HCT116 (cell line): ENCODE results near the gene LINC00632. TPM values are rescaled to one million over a fixed set of nuclear protein-coding genes. Genes with fewer than 3 reads are reported as not detected.

Experiments
- ATAC-seq: fragments of 200-7000 bp; cut with Tn5 transposase; 2 replicates; pipeline ENCODE4 v1.9.1; 2020; ENCODE audit warnings: mild to moderate bottlenecking, moderate library complexity
- BruUV-seq: library from RNA; stranded (reverse); fragments of 400-500 nt; replicated peaks from 2 replicates; lab custom pipeline; 2021; lab: Mats Ljungman, UMichigan
- CTCF ChIA-PET: fragments of 300-600 bp; sonication (Branson Sonifier 250); formaldehyde crosslinking; loops from one replicate; lab custom pipeline; 2021; ENCODE audit warnings: antibody characterized with exemption; lab: Charles Lee
- POLR2A ChIA-PET: fragments of 300-600, 350-600 bp; sonication (Branson Sonifier 250); formaldehyde crosslinking; loops from one replicate; lab custom pipeline; 2021; ENCODE audit warnings: antibody characterized with exemption; lab: Charles Lee
- RAD21 ChIA-PET, 2 experiments: fragments of 300-600 bp; sonication (Branson Sonifier 250); formaldehyde crosslinking; loops; one replicate each; lab custom pipeline; 2023; ENCODE audit warnings: low total read pairs in 2 of 2; ENCODE audit not compliant: uncharacterized antibody in 2 of 2, unreplicated experiment in 2 of 2, low non-redundant PET in 1 of 2; lab: Charles Lee
- DNase-seq: peaks from one replicate; pipeline ENCODE4 v3.0.0-alpha.2; 2010; ENCODE audit warnings: low read depth, low spot score
- H2AFZ ChIP-seq: fragments of 200-600 bp; shearing (Covaris generic), sonication (generic); 2 replicates; pipeline ENCODE4 v1.6.1; 2017; ENCODE audit warnings: low read depth, mixed run types, mixed read lengths, antibody characterized with exemption, low read length; ENCODE audit not compliant: poor library complexity, severe bottlenecking
- H3K27ac ChIP-seq: 2 replicates; pipeline ENCODE4 v1.5.1; 2012; ENCODE audit warnings: low read depth, low read length
- H3K27me3 ChIP-seq: fragments of 200-600 bp; sonication (generic); 2 replicates; pipeline ENCODE4 v1.6.1; 2016; ENCODE audit warnings: mixed run types, low read length, mixed read lengths; ENCODE audit not compliant: insufficient read depth
- H3K36me3 ChIP-seq, 2 experiments: fragments of 200-500 bp in 1 of 2; fragments of 200-600 bp in 1 of 2; sonication (Bioruptor generic) in 1 of 2; sonication (generic) in 1 of 2; 2 replicates each; pipeline versions ENCODE4 v1.5.1 to v1.6.1; 2014 to 2016; ENCODE audit warnings: low read length in 2 of 2, inconsistent platforms in 1 of 2, mixed read lengths in 1 of 2, mixed run types in 1 of 2; ENCODE audit not compliant: insufficient read depth in 2 of 2, control insufficient read depth in 1 of 2
- H3K4me1 ChIP-seq, 2 experiments: fragments of 200-600 bp in 1 of 2; sonication (generic) in 1 of 2; 2 replicates each; pipeline versions ENCODE4 v1.5.1 to v1.6.1; 2012 to 2017; ENCODE audit warnings: low read length in 2 of 2, inconsistent platforms in 1 of 2, mild to moderate bottlenecking in 1 of 2, mixed read lengths in 1 of 2, mixed run types in 1 of 2, moderate library complexity in 1 of 2; ENCODE audit not compliant: insufficient read depth in 2 of 2, control insufficient read depth in 1 of 2
- H3K4me2 ChIP-seq: fragments of 200-600 bp; sonication (generic); 2 replicates; pipeline ENCODE4 v1.6.1; 2017; ENCODE audit warnings: mixed run types, low read length, mixed read lengths
- H3K4me3 ChIP-seq, 2 experiments: fragments of 200-600 bp in 1 of 2; sonication (generic) in 1 of 2; replicated peaks in 1 of 2; 2 replicates each; pipeline ENCODE4 v1.5.1; 2011 to 2016; ENCODE audit warnings: low read length in 2 of 2, control low read depth in 1 of 2, low read depth in 1 of 2, mild to moderate bottlenecking in 1 of 2, mixed read lengths in 1 of 2, mixed run types in 1 of 2
- H3K79me2 ChIP-seq: fragments of 200-600 bp; sonication (generic); 2 replicates; pipeline ENCODE4 v1.6.1; 2017; ENCODE audit warnings: mild to moderate bottlenecking, mixed run types, low read length, moderate library complexity, mixed read lengths; ENCODE audit not compliant: insufficient read depth
- H3K9ac ChIP-seq: fragments of 200-600 bp; sonication (generic); 2 replicates; pipeline ENCODE4 v1.6.1; 2016; ENCODE audit warnings: low read length, mixed read lengths
- H3K9me2 ChIP-seq: fragments of 200-600 bp; sonication (generic), shearing (Covaris generic); 2 replicates; pipeline ENCODE4 v1.6.1; 2017; ENCODE audit warnings: mixed run types, mild to moderate bottlenecking, moderate library complexity; ENCODE audit not compliant: insufficient read depth
- H3K9me3 ChIP-seq, 2 experiments: fragments of 200-500 bp in 1 of 2; fragments of 200-600 bp in 1 of 2; sonication (Bioruptor generic) in 1 of 2; sonication (generic) in 1 of 2; 2 replicates each; pipeline ENCODE4 v1.6.1; 2014 to 2017; ENCODE audit warnings: low read length in 2 of 2, mixed read lengths in 2 of 2, inconsistent platforms in 1 of 2, low read depth in 1 of 2, mild to moderate bottlenecking in 1 of 2, mixed run types in 1 of 2, moderate library complexity in 1 of 2; ENCODE audit not compliant: control insufficient read depth in 1 of 2, insufficient read depth in 1 of 2
- H4K20me1 ChIP-seq: fragments of 200-600 bp; sonication (generic), shearing (Covaris generic); 2 replicates; pipeline ENCODE4 v1.6.1; 2017; ENCODE audit warnings: mixed run types, mild to moderate bottlenecking, moderate library complexity; ENCODE audit not compliant: insufficient read depth
- CBX3 ChIP-seq: IDR thresholded peaks from 2 replicates; pipeline ENCODE4 v1.6.1; 2012; ENCODE audit warnings: low read depth
- CEBPB ChIP-seq: IDR thresholded peaks from 2 replicates; pipeline ENCODE4 v1.6.1; 2012; ENCODE audit warnings: low read depth
- EGR1 ChIP-seq: IDR thresholded peaks from 2 replicates; pipeline ENCODE4 v1.6.1; 2012; ENCODE audit warnings: low read depth
- ELF1 ChIP-seq: IDR thresholded peaks from 2 replicates; pipeline ENCODE4 v1.6.1; 2012; ENCODE audit warnings: low read depth, borderline replicate concordance
- FOSL1 ChIP-seq: IDR thresholded peaks from 2 replicates; pipeline ENCODE4 v1.6.1; 2012; ENCODE audit warnings: low read depth
- JUND ChIP-seq: IDR thresholded peaks from 2 replicates; pipeline ENCODE4 v1.6.1; 2012
- POLR2A ChIP-seq: IDR thresholded peaks from 2 replicates; pipeline ENCODE4 v1.7.0; 2011; ENCODE audit warnings: borderline replicate concordance; ENCODE audit not compliant: insufficient read depth, insufficient read length; ENCODE audit errors: extremely low read depth
- POLR2AphosphoS5 ChIP-seq: IDR thresholded peaks from 2 replicates; pipeline ENCODE4 v1.6.1; 2011; ENCODE audit warnings: mild to moderate bottlenecking, low read depth, low read length, moderate library complexity
- SRF ChIP-seq: IDR thresholded peaks from 2 replicates; pipeline ENCODE4 v1.6.1; 2012; ENCODE audit warnings: low read depth
- YY1 ChIP-seq: IDR thresholded peaks from 2 replicates; pipeline ENCODE4 v1.6.1; 2011; ENCODE audit warnings: low read length, low read depth, moderate library complexity, mild to moderate bottlenecking; ENCODE audit not compliant: insufficient replicate concordance; ENCODE audit errors: extremely low read depth
- ZFX ChIP-seq: fragments of 450-650 bp; IDR thresholded peaks from 2 replicates; pipeline ENCODE4 v1.6.1; 2017
- ZNF274 ChIP-seq: fragments of 200-500 bp; sonication (Bioruptor generic); IDR thresholded peaks from 2 replicates; pipeline ENCODE4 v1.6.1; 2014; ENCODE audit warnings: mild to moderate bottlenecking, low read depth, low read length, inconsistent platforms
- intact Hi-C: fragments of 100-400 bp; cut with micrococcal nuclease; formaldehyde crosslinking; loops from 2 replicates; pipeline ENCODE4 v1.10.0; 2022
- total RNA-seq: library from RNA; stranded (reverse); gene quantifications from one replicate; pipeline ENCODE4 v1.2.1, GENCODE V29; 2021; ENCODE audit not compliant: unreplicated experiment
- TF ChIP-seq, protein P1 (sequence below): IDR thresholded peaks from 2 replicates; pipeline ENCODE4 v1.6.1; 2012; ENCODE audit warnings: low read depth
- TF ChIP-seq, protein P2 (sequence below): IDR thresholded peaks from 2 replicates; pipeline ENCODE4 v1.6.1; 2012
- TF ChIP-seq, protein P3 (sequence below), 3 experiments: fragments of 200-600 bp in 1 of 3; sonication (generic) in 1 of 3; IDR thresholded peaks in 2 of 3; conservative IDR thresholded peaks in 1 of 3; 2 replicates each; pipeline ENCODE4 v1.5.1; 2012 to 2017; ENCODE audit warnings: low read depth in 2 of 3, low read length in 2 of 3, antibody characterized with exemption in 1 of 3, borderline replicate concordance in 1 of 3, control low read depth in 1 of 3, mild to moderate bottlenecking in 1 of 3, mixed read lengths in 1 of 3, mixed run types in 1 of 3, moderate library complexity in 1 of 3; ENCODE audit not compliant: insufficient read depth in 1 of 3

LINC00632 gene
- total RNA-seq, 1 experiment from 2014 or later, result 0.15 TPM

DNA sequence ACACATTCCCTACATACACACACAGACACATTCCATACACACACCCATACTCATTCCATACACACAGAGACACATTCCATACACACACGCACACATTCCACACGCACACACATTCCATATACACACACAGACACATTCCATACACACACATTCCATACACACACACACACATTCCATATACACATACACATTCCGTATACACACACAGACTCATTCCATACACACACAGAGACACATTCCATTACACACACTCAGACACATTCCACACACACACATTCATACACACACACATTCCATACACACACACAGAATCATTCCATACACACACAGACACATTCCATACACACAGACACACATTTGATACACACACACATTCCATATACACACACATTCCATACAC is 15.2 kb downstream of the LINC00632 start (continued):
- no peak for TF ChIP-seq ZNF274
- TF ChIP-seq JUND, result no peak
- no peak for TF ChIP-seq YY1
- TF ChIP-seq ELF1, result no peak
- no peak for TF ChIP-seq POLR2A
- no peak for TF ChIP-seq EGR1
- TF ChIP-seq, all 23 proteins: peak for 0

DNA sequence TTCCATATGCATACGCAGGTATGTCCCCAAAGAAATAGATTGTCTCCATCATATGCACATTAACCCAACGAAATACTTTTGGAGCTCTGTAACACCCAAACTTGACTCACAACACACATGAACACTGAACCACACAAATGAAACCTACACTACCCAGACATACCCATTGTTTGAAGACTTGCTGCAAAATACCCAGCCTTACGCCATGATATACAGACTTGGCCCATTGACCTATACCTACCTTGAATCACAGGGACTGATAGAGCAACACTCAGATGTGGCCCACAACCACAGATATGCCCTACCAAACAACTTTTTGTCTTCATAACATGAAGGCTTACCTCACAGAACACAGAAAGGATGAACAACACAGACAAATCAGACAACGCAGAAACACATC is 15.9 kb downstream of the LINC00632 start:
- RAD21 ChIA-PET, result no interaction called here
- H2AFZ ChIP-seq, result no peak overlapping the region
- H3K9ac ChIP-seq, result no peak overlapping the region
- no peaks in the 10 kb centered on the region for H3K4me1 ChIP-seq
- no peak overlapping the region for H3K4me3 ChIP-seq
- CTCF ChIA-PET, result no interaction called here
- no peak overlapping the region for H3K4me2 ChIP-seq
- DNase-seq, result no peak
- H4K20me1 ChIP-seq, result no peaks in the 10 kb centered on the region
- H3K9me3 ChIP-seq, result no peaks in the 10 kb centered on the region
- H3K79me2 ChIP-seq, result no peaks in the 10 kb centered on the region
- BruUV-seq, result no TSS peak
- POLR2A ChIA-PET, result no interaction called here
- H3K27ac ChIP-seq, result no peak overlapping the region
- no peaks in the 10 kb centered on the region for H3K9me2 ChIP-seq
- ATAC-seq, result no peak
- H3K36me3 ChIP-seq, result no peaks in the 10 kb centered on the region
- TF ChIP-seq SRF, result no peak
- TF ChIP-seq YY1, result no peak
- no peak for TF ChIP-seq FOSL1
- no peak for TF ChIP-seq ZNF274
- no peak for TF ChIP-seq CEBPB
- H3K27me3 ChIP-seq, result no peaks in the 10 kb centered on the region
- intact Hi-C loops, result no loop called here

DNA sequence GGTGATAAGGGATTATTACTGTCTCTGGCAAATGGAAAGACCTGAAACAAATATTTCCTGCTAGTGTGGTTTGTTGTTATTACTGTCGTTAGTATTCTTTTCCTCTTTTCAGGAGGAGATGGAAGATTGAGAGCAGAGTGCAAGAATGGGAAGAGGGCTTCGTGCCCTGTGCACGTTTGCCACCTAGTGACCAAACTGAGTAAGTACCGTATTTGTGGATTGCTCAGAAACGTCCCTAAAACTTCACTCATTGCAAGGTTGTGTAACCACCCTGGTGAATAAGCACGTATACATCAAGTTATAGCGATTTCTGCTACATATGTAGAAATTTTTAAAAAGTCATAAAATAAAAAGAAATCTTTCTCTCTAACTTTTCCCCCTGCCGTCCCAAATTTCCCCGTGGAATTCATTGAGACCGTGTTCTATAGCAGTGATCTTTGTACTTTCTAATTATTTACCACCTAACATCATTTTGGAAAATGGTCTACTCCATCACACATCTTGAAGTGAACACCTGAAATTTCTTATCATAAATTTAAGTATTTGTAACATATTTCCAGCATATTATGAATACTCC is 24.3 kb downstream of the LINC00632 start:
- H3K9me2 ChIP-seq, result no peaks in the 10 kb centered on the region
- ChIA-PET POLR2A (no interaction called here), CTCF (no interaction called here), RAD21 (no interaction called here)
- no peaks in the 10 kb centered on the region for H3K9me3 ChIP-seq
- H3K36me3 ChIP-seq, result no peaks in the 10 kb centered on the region
- no peak overlapping the region for H3K9ac ChIP-seq
- no peaks in the 10 kb centered on the region for H3K4me1 ChIP-seq
- no peaks in the 10 kb centered on the region for H3K79me2 ChIP-seq
- no peak overlapping the region for H3K27ac ChIP-seq
- no peak overlapping the region for H3K4me2 ChIP-seq
- no peak for DNase-seq
- H3K27me3 ChIP-seq, result no peaks in the 10 kb centered on the region
- no peak overlapping the region for H2AFZ ChIP-seq
- BruUV-seq, result no TSS peak
- peak; percentile 67 for ATAC-seq
- intact Hi-C loops, result loop anchor here (1.0 to 2.0 kb wide), 2 partner anchors 683 to 699 kb away; no protein-coding TSS in a partner anchor
- no peaks in the 10 kb centered on the region for H4K20me1 ChIP-seq
- H3K4me3 ChIP-seq, result no peak overlapping the region
- TF ChIP-seq POLR2AphosphoS5 (no peak), ZFX (no peak), CBX3 (no peak)
- TF ChIP-seq, protein P1, sequence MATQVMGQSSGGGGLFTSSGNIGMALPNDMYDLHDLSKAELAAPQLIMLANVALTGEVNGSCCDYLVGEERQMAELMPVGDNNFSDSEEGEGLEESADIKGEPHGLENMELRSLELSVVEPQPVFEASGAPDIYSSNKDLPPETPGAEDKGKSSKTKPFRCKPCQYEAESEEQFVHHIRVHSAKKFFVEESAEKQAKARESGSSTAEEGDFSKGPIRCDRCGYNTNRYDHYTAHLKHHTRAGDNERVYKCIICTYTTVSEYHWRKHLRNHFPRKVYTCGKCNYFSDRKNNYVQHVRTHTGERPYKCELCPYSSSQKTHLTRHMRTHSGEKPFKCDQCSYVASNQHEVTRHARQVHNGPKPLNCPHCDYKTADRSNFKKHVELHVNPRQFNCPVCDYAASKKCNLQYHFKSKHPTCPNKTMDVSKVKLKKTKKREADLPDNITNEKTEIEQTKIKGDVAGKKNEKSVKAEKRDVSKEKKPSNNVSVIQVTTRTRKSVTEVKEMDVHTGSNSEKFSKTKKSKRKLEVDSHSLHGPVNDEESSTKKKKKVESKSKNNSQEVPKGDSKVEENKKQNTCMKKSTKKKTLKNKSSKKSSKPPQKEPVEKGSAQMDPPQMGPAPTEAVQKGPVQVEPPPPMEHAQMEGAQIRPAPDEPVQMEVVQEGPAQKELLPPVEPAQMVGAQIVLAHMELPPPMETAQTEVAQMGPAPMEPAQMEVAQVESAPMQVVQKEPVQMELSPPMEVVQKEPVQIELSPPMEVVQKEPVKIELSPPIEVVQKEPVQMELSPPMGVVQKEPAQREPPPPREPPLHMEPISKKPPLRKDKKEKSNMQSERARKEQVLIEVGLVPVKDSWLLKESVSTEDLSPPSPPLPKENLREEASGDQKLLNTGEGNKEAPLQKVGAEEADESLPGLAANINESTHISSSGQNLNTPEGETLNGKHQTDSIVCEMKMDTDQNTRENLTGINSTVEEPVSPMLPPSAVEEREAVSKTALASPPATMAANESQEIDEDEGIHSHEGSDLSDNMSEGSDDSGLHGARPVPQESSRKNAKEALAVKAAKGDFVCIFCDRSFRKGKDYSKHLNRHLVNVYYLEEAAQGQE, result no peak
- TF ChIP-seq, protein P2, sequence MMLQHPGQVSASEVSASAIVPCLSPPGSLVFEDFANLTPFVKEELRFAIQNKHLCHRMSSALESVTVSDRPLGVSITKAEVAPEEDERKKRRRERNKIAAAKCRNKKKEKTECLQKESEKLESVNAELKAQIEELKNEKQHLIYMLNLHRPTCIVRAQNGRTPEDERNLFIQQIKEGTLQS, result no peak
- TF ChIP-seq, protein P3, sequence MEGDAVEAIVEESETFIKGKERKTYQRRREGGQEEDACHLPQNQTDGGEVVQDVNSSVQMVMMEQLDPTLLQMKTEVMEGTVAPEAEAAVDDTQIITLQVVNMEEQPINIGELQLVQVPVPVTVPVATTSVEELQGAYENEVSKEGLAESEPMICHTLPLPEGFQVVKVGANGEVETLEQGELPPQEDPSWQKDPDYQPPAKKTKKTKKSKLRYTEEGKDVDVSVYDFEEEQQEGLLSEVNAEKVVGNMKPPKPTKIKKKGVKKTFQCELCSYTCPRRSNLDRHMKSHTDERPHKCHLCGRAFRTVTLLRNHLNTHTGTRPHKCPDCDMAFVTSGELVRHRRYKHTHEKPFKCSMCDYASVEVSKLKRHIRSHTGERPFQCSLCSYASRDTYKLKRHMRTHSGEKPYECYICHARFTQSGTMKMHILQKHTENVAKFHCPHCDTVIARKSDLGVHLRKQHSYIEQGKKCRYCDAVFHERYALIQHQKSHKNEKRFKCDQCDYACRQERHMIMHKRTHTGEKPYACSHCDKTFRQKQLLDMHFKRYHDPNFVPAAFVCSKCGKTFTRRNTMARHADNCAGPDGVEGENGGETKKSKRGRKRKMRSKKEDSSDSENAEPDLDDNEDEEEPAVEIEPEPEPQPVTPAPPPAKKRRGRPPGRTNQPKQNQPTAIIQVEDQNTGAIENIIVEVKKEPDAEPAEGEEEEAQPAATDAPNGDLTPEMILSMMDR (IDR thresholded peaks at IDR 0.05 in 2 of 3, conservative IDR thresholded peaks at IDR 0.05 in 1 of 3; ENCODE audit: borderline replicate concordance in 1 of 3, insufficient read depth in 1 of 3, low read depth in 2 of 3, low read length in 2 of 3), result peak in 2 of 3 experiments; percentile 53 to 55; a peak in 4 of 6 replicates
